IMR-90 (cell line): ENCODE results near the gene RAD51B.

Experiments
- CTCF ChIP-seq: conservative IDR thresholded peaks from 2 replicates; pipeline ENCODE4 v1.5.1; 2012; ENCODE audit warnings: mild to moderate bottlenecking, low read depth, low read length, improper control_type of control experiment
- POLR2A ChIP-seq: IDR thresholded peaks from 2 replicates; pipeline ENCODE4 v1.6.1; 2012; ENCODE audit warnings: mild to moderate bottlenecking, low read depth, low read length

- TF ChIP-seq POLR2A (no peak), CTCF (no peak)
Observed at GRCh38 chr14:68596211-68596610, 776.6 kb downstream of the RAD51B start.
